Mucosa of gallbladder (tissue), 1 donor: ENCODE data around the gene POU2F3. TPM values are rescaled to one million over a fixed set of nuclear protein-coding genes. Genes with fewer than 3 reads are reported as not detected.

ENCODE experiments used
- DNase-seq: peaks from one replicate; pipeline ENCODE4 v3.0.0-alpha.2; 2020; ENCODE audit warnings: low spot score
- total RNA-seq: library from RNA; stranded (reverse); gene quantifications from one replicate; pipeline ENCODE4 v1.2.1, GENCODE V29; 2021
- donor health status: DM: no; HTN: no; CAD: no.

The POU2F3 gene
- total RNA-seq, 1 donor from 2014 or later = 6.5 TPM

- DNase-seq = no peak
These were observed 77.9 kb downstream of the POU2F3 start for GRCh38 chr11:120317689-120318480.

GRCh38 chr11:120318906-120319305 lies 79.0 kb downstream of the POU2F3 start:
- DNase-seq = no peak

GRCh38 chr11:120324932-120325810 lies 85.2 kb downstream of the POU2F3 start, which contains the start of gene TLCD5:
Gene TLCD5 (plus strand): TSS chr11:120325299. CDS start chr11:120327442, 2,143 bp downstream.
- DNase-seq = no peak

- no peak for DNase-seq
These were observed 86.3 kb downstream of the POU2F3 start for GRCh38 chr11:120326228-120326627.

- DNase-seq = no peak
These were observed 86.9 kb downstream of the POU2F3 start for GRCh38 chr11:120326845-120327281.

GRCh38 chr11:120327311-120327710 lies 87.4 kb downstream of the POU2F3 start:
- no peak for DNase-seq

GRCh38 chr11:120329556-120329955 lies 89.6 kb downstream of the POU2F3 start:
- no peak for DNase-seq

GRCh38 chr11:120330045-120330444 lies 90.1 kb downstream of the POU2F3 start:
- DNase-seq = no peak

GRCh38 chr11:120331301-120331996 lies 91.5 kb downstream of the POU2F3 start:
- DNase-seq = no peak

- no peak for DNase-seq
These were observed 93.1 kb downstream of the POU2F3 start for GRCh38 chr11:120332822-120333716.

- no peak for DNase-seq
These were observed 93.9 kb downstream of the POU2F3 start for GRCh38 chr11:120333801-120334200.

- DNase-seq = no peak
These were observed 94.4 kb downstream of the POU2F3 start for GRCh38 chr11:120334332-120334731.

- peak; percentile 85 for DNase-seq
These were observed 95.0 kb downstream of the POU2F3 start for GRCh38 chr11:120334894-120335462.

GRCh38 chr11:120335556-120335907 lies 95.6 kb downstream of the POU2F3 start:
- DNase-seq = no peak

GRCh38 chr11:120335908-120336640 lies 96.1 kb downstream of the POU2F3 start, which contains the start of gene ARHGEF12:
Gene ARHGEF12 (plus strand): TSS chr11:120336413. CDS start chr11:120337244, 831 bp downstream.
- peak; percentile 96 for DNase-seq

- DNase-seq = peak; percentile 32
These were observed 96.9 kb downstream of the POU2F3 start for GRCh38 chr11:120336641-120337354.

GRCh38 chr11:120337355-120338106 lies 97.6 kb downstream of the POU2F3 start:
- no peak for DNase-seq
